Activated CD4-positive, alpha-beta T cell treated with anti-CD3 and anti-CD28 coated beads, Interleukin-2, amount 10 ng/mL, durations not matched to agents 24 days and 14 days (primary cell): ENCODE results near the gene THBS3. TPM values are rescaled to one million over a fixed set of nuclear protein-coding genes. Genes with fewer than 3 reads are reported as not detected.
A peak's percentile ranks its signal among the peaks of the same experiment; 100 is the strongest.
"Not testable (repeated sequence)": the region's sequence is repeated elsewhere in the genome, so short reads cannot be mapped to it uniquely, and the experiment has no call there.

Experiments
- DNase-seq: peaks from one replicate; pipeline ENCODE4 v3.0.0; 2022
- H3K27ac Mint-ChIP-seq: one replicate; pipeline ENCODE4 v1.8.0; 2022; ENCODE audit warnings: mild to moderate bottlenecking, mixed read lengths
- H3K27me3 Mint-ChIP-seq: one replicate; pipeline ENCODE4 v1.8.0; 2022; ENCODE audit warnings: mixed read lengths
- H3K36me3 Mint-ChIP-seq: one replicate; pipeline ENCODE4 v1.8.0; 2022; ENCODE audit warnings: low read depth, mild to moderate bottlenecking, mixed read lengths
- H3K4me1 Mint-ChIP-seq: one replicate; pipeline ENCODE4 v1.8.0; 2021; ENCODE audit warnings: mixed read lengths
- H3K4me3 Mint-ChIP-seq: one replicate; pipeline ENCODE4 v1.8.0; 2022; ENCODE audit warnings: mild to moderate bottlenecking, moderate library complexity, mixed read lengths
- H3K9me3 Mint-ChIP-seq: one replicate; pipeline ENCODE4 v1.8.0; 2021; ENCODE audit warnings: mixed read lengths
- intact Hi-C: fragments of 100-400 bp; cut with micrococcal nuclease; formaldehyde crosslinking; loops from one replicate; pipeline ENCODE4 v1.15.1; 2023
- total RNA-seq: library from RNA; stranded (reverse); gene quantifications from 2 replicates; pipeline ENCODE4 v1.2.3, GENCODE V29; 2022

Gene THBS3
- total RNA-seq, 1 donor from 2014 or later = 10.6 TPM

- H3K4me1 Mint-ChIP-seq = peaks cover 24% of the 10 kb centered on the region
- peak overlapping the region; percentile 68 for H3K4me3 Mint-ChIP-seq
- peak overlapping the region; percentile 29 for H3K27ac Mint-ChIP-seq
These were observed 40.3 kb downstream of the THBS3 start for GRCh38 chr1:155167166-155168104.

GRCh38 chr1:155166471-155167165 lies 41.1 kb downstream of the THBS3 start:
- no peaks in the 10 kb centered on the region for H3K9me3 Mint-ChIP-seq
- H3K27me3 Mint-ChIP-seq = peaks cover 4% of the 10 kb centered on the region
- H3K4me1 Mint-ChIP-seq = peaks cover 18% of the 10 kb centered on the region
- H3K36me3 Mint-ChIP-seq = peaks cover 20% of the 10 kb centered on the region
- peak; percentile 56 for DNase-seq
- intact Hi-C loops = loop anchor here (1.0 to 5.0 kb wide), 2 partner anchors 39 to 75 kb away; partner anchors contain the start of gene EFNA1
- no peak overlapping the region for H3K4me3 Mint-ChIP-seq
- no peak overlapping the region for H3K27ac Mint-ChIP-seq

More at GRCh38 chr1:155167166-155168104, 40.3 kb downstream of the THBS3 start:
- Mint-ChIP-seq H3K36me3 (peaks cover 25% of the 10 kb centered on the region), H3K27me3 (peaks cover 4% of the 10 kb centered on the region), H3K9me3 (no peaks in the 10 kb centered on the region)
- intact Hi-C loops = loop anchor here (1.0 to 5.0 kb wide), 3 partner anchors 40 to 76 kb away; partner anchors contain the start of gene EFNA1
- DNase-seq = peak; percentile 96

- peaks cover 19% of the 10 kb centered on the region for H3K36me3 Mint-ChIP-seq
- H3K4me3 Mint-ChIP-seq = no peak overlapping the region
- intact Hi-C loops = loop anchor here (5.0 kb wide), 1 partner anchor 39 kb away; the partner anchor contains the start of gene EFNA1
- H3K4me1 Mint-ChIP-seq = peaks cover 18% of the 10 kb centered on the region
- H3K27ac Mint-ChIP-seq = no peak overlapping the region
- H3K9me3 Mint-ChIP-seq = no peaks in the 10 kb centered on the region
- H3K27me3 Mint-ChIP-seq = peaks cover 4% of the 10 kb centered on the region
- DNase-seq = no peak
These were observed 41.6 kb downstream of the THBS3 start for GRCh38 chr1:155166051-155166470.

- not testable (repeated sequence) for H3K4me3 Mint-ChIP-seq, H3K9me3 Mint-ChIP-seq, DNase-seq, H3K27me3 Mint-ChIP-seq, H3K27ac Mint-ChIP-seq
- peaks cover 15% of the 10 kb centered on the region for H3K4me1 Mint-ChIP-seq
- intact Hi-C loops = loop anchor here (5.0 kb wide), 1 partner anchor 37 kb away; the partner anchor contains the start of gene EFNA1
- H3K36me3 Mint-ChIP-seq = peaks cover 12% of the 10 kb centered on the region
These were observed 43.1 kb downstream of the THBS3 start for GRCh38 chr1:155164625-155165024.

- DNase-seq, H3K36me3 Mint-ChIP-seq, H3K4me3 Mint-ChIP-seq, intact Hi-C loops, H3K27me3 Mint-ChIP-seq, H3K27ac Mint-ChIP-seq, H3K9me3 Mint-ChIP-seq: not testable (repeated sequence)
- peaks cover 11% of the 10 kb centered on the region for H3K4me1 Mint-ChIP-seq
These were observed 43.9 kb downstream of the THBS3 start for GRCh38 chr1:155163785-155164184.

- H3K4me1 Mint-ChIP-seq, H3K4me3 Mint-ChIP-seq, intact Hi-C loops, H3K27me3 Mint-ChIP-seq, H3K27ac Mint-ChIP-seq, H3K36me3 Mint-ChIP-seq, DNase-seq, H3K9me3 Mint-ChIP-seq: not testable (repeated sequence)
These were observed 45.1 kb downstream of the THBS3 start for GRCh38 chr1:155162631-155163030.

GRCh38 chr1:155160128-155160527 lies 47.6 kb downstream of the THBS3 start:
- Mint-ChIP-seq H3K36me3 (no peaks in the 10 kb centered on the region), H3K9me3 (no peaks in the 10 kb centered on the region), H3K4me1 (no peaks in the 10 kb centered on the region), H3K27ac (peak overlapping the region; percentile 4), H3K4me3 (no peak overlapping the region), H3K27me3 (peaks cover 17% of the 10 kb centered on the region)
- intact Hi-C loops = no loop called here
- no peak for DNase-seq

- Mint-ChIP-seq H3K9me3 (no peaks in the 10 kb centered on the region), H3K27ac (no peak overlapping the region), H3K27me3 (peaks cover 25% of the 10 kb centered on the region), H3K4me1 (no peaks in the 10 kb centered on the region), H3K4me3 (no peak overlapping the region), H3K36me3 (no peaks in the 10 kb centered on the region)
- no peak for DNase-seq
- intact Hi-C loops = no loop called here
These were observed 48.7 kb downstream of the THBS3 start for GRCh38 chr1:155158991-155159390.

- H3K27ac Mint-ChIP-seq, H3K4me1 Mint-ChIP-seq, H3K4me3 Mint-ChIP-seq, intact Hi-C loops, DNase-seq, H3K36me3 Mint-ChIP-seq, H3K9me3 Mint-ChIP-seq: not testable (repeated sequence)
- peaks cover 32% of the 10 kb centered on the region for H3K27me3 Mint-ChIP-seq
These were observed 51.6 kb downstream of the THBS3 start for GRCh38 chr1:155155996-155156643.

Other genes with a start within 250 kb of the THBS3 start
- 34.4 and 34.8 TPM in 2 replicates for gene PYGO2, start 246.1 kb downstream of the THBS3 start, total RNA-seq
- gene SHC1, start 237.2 kb downstream of the THBS3 start, total RNA-seq = 50.4 and 60.5 TPM in 2 replicates
- 179 and 181 TPM in 2 replicates for gene CKS1B, start 233.2 kb downstream of the THBS3 start, total RNA-seq
- gene FLAD1, start 224.6 kb downstream of the THBS3 start, total RNA-seq = 69.9 and 71.8 TPM in 2 replicates
- gene LENEP, start 214.3 kb downstream of the THBS3 start, total RNA-seq = 0.79 and 1.4 TPM in 2 replicates
- gene ZBTB7B, start 205.1 kb downstream of the THBS3 start, total RNA-seq = 145 and 150 TPM in 2 replicates
- gene DCST2, start 174.1 kb downstream of the THBS3 start, total RNA-seq = 0.16 TPM in 1 of 2 replicates, not detected in the other
- gene DCST1, start 174.1 kb downstream of the THBS3 start, total RNA-seq = not detected in 2 replicates
- 79.7 and 84.5 TPM in 2 replicates for gene ADAM15, start 156.6 kb downstream of the THBS3 start, total RNA-seq
- gene EFNA4, start 144.2 kb downstream of the THBS3 start, total RNA-seq = 5.8 and 6.2 TPM in 2 replicates
- 3.6 and 4.4 TPM in 2 replicates for gene EFNA3, start 129.1 kb downstream of the THBS3 start, total RNA-seq
- gene EFNA1, start 80.0 kb downstream of the THBS3 start, total RNA-seq = 0.24 TPM in 1 of 2 replicates, not detected in the other
- 46.2 and 46.3 TPM in 2 replicates for gene SLC50A1, start 72.0 kb downstream of the THBS3 start, total RNA-seq
- 34.5 and 37.2 TPM in 2 replicates for gene DPM3, start 67.4 kb downstream of the THBS3 start, total RNA-seq
- gene KRTCAP2, start 34.6 kb downstream of the THBS3 start, total RNA-seq = 244 and 245 TPM in 2 replicates
- gene TRIM46, start 34.0 kb downstream of the THBS3 start, total RNA-seq = 9.4 and 10.7 TPM in 2 replicates
- 62.4 and 64.7 TPM in 2 replicates for gene MTX1, start 798 bp upstream of the THBS3 start, total RNA-seq
- gene ENTREP3, start 47.6 kb upstream of the THBS3 start, total RNA-seq = 45.1 and 46.2 TPM in 2 replicates
- 152 and 158 TPM in 2 replicates for gene SCAMP3, start 54.5 kb upstream of the THBS3 start, total RNA-seq
- 86.2 and 90.6 TPM in 2 replicates for gene CLK2, start 65.6 kb upstream of the THBS3 start, total RNA-seq
- gene HCN3, start 69.6 kb upstream of the THBS3 start, total RNA-seq = 3.2 and 3.8 TPM in 2 replicates
- gene PKLR, start 93.5 kb upstream of the THBS3 start, total RNA-seq = 0.09 TPM in 1 of 2 replicates, not detected in the other
- gene FDPS, start 101.0 kb upstream of the THBS3 start, total RNA-seq = 321 and 324 TPM in 2 replicates
- gene RUSC1, start 113.0 kb upstream of the THBS3 start, total RNA-seq = 29.9 and 30.1 TPM in 2 replicates